H1 (cell line): ENCODE results near the gene ARHGAP25.

Experiments
- CEBPB ChIP-seq: IDR thresholded peaks from 2 replicates; pipeline ENCODE4 v1.6.1; 2012; ENCODE audit warnings: low read depth, low read length
- EZH2 ChIP-seq: fragments of 200-600 bp; sonication (generic); IDR thresholded peaks from 2 replicates; pipeline ENCODE4 v1.7.1; 2012; ENCODE audit warnings: low read depth, mild to moderate bottlenecking, moderate library complexity, low read length, inconsistent platforms; ENCODE audit not compliant: severe bottlenecking
- GABPA ChIP-seq: IDR thresholded peaks from 2 replicates; pipeline ENCODE4 v1.6.1; 2011; ENCODE audit warnings: mild to moderate bottlenecking, low read length, moderate library complexity, borderline replicate concordance; ENCODE audit not compliant: insufficient read depth
- JUN ChIP-seq: IDR thresholded peaks from 2 replicates; pipeline ENCODE4 v1.6.1; 2011; ENCODE audit warnings: low read depth, mild to moderate bottlenecking, improper control_type of control experiment, low read length
- JUND ChIP-seq: IDR thresholded peaks from 2 replicates; pipeline ENCODE4 v1.6.1; 2011; ENCODE audit warnings: mild to moderate bottlenecking, improper control_type of control experiment, low read length
- MAX ChIP-seq: IDR thresholded peaks from 2 replicates; pipeline ENCODE4 v1.6.1; 2012; ENCODE audit warnings: inconsistent platforms
- PHF8 ChIP-seq: fragments of 200-600 bp; sonication (generic); conservative IDR thresholded peaks from 2 replicates; pipeline ENCODE4 v1.7.1; 2012; ENCODE audit warnings: low read depth, mild to moderate bottlenecking, inconsistent platforms, low read length, moderate library complexity
- POLR2AphosphoS5 ChIP-seq: IDR thresholded peaks from 2 replicates; pipeline ENCODE4 v1.6.1; 2011; ENCODE audit warnings: low read depth, low read length
- RAD21 ChIP-seq, 2 experiments: IDR thresholded peaks in 1 of 2; conservative IDR thresholded peaks in 1 of 2; 2 replicates each; pipeline ENCODE4 v1.6.1; 2011; ENCODE audit warnings: low read depth in 2 of 2, low read length in 2 of 2, improper control_type of control experiment in 1 of 2, inconsistent platforms in 1 of 2, mild to moderate bottlenecking in 1 of 2, moderate library complexity in 1 of 2
- SIN3A ChIP-seq, 2 experiments: IDR thresholded peaks in 1 of 2; conservative IDR thresholded peaks in 1 of 2; 2 replicates each; pipeline ENCODE4 v1.6.1; 2011 to 2012; ENCODE audit warnings: low read length in 2 of 2, improper control_type of control experiment in 1 of 2, low read depth in 1 of 2, mild to moderate bottlenecking in 1 of 2
- YY1 ChIP-seq: IDR thresholded peaks from 2 replicates; pipeline ENCODE4 v1.6.1; 2011; ENCODE audit warnings: low read depth, mild to moderate bottlenecking, low read length
- TF ChIP-seq, protein P1 (sequence below), 3 experiments: IDR thresholded peaks; 1 replicate in 2 of 3; 2 replicates in 1 of 3; pipeline versions ENCODE4 v1.5.1 to v1.6.1; 2011; ENCODE audit warnings: low read length in 3 of 3, mild to moderate bottlenecking in 3 of 3, inconsistent platforms in 2 of 3, low read depth in 1 of 3, moderate library complexity in 1 of 3; ENCODE audit not compliant: insufficient read depth in 1 of 3; ENCODE audit errors: control extremely low read depth in 1 of 3

- no peak for TF ChIP-seq GABPA
- no peak for TF ChIP-seq EZH2
- no peak for TF ChIP-seq YY1
- TF ChIP-seq PHF8, result no peak
- TF ChIP-seq POLR2AphosphoS5, result no peak
- TF ChIP-seq, protein P1, sequence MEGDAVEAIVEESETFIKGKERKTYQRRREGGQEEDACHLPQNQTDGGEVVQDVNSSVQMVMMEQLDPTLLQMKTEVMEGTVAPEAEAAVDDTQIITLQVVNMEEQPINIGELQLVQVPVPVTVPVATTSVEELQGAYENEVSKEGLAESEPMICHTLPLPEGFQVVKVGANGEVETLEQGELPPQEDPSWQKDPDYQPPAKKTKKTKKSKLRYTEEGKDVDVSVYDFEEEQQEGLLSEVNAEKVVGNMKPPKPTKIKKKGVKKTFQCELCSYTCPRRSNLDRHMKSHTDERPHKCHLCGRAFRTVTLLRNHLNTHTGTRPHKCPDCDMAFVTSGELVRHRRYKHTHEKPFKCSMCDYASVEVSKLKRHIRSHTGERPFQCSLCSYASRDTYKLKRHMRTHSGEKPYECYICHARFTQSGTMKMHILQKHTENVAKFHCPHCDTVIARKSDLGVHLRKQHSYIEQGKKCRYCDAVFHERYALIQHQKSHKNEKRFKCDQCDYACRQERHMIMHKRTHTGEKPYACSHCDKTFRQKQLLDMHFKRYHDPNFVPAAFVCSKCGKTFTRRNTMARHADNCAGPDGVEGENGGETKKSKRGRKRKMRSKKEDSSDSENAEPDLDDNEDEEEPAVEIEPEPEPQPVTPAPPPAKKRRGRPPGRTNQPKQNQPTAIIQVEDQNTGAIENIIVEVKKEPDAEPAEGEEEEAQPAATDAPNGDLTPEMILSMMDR (IDR thresholded peaks at IDR 0.05; ENCODE audit: control extremely low read depth in 1 of 3, insufficient read depth in 1 of 3, low read depth in 1 of 3, low read length in 3 of 3), result no peak
- no peak for TF ChIP-seq JUN
- no peak for TF ChIP-seq SIN3A (conservative IDR thresholded peaks at IDR 0.05 in 1 of 2, IDR thresholded peaks at IDR 0.05 in 1 of 2; ENCODE audit: low read depth in 1 of 2, low read length in 2 of 2)
- TF ChIP-seq MAX, result no peak
- TF ChIP-seq RAD21 (IDR thresholded peaks at IDR 0.05 in 1 of 2, conservative IDR thresholded peaks at IDR 0.05 in 1 of 2; ENCODE audit: low read depth in 2 of 2, low read length in 2 of 2), result no peak
- no peak for TF ChIP-seq JUND
- TF ChIP-seq CEBPB, result no peak
Measured at GRCh38 chr2:68829749-68830148, 95.1 kb downstream of the ARHGAP25 start.
